ENCODE data around the gene TSR3.

GRCh38 chr16:1317479-1318267 is 34.0 kb downstream of the TSR3 start:
- no peak for TF ChIP-seq CTCF (IDR thresholded peaks at IDR 0.05 in 2 of 3, conservative IDR thresholded peaks at IDR 0.05 in 1 of 3; ENCODE audit: borderline replicate concordance in 1 of 3, insufficient read depth in 1 of 3, low read depth in 2 of 3, low read length in 2 of 3)
- no peak for TF ChIP-seq EZH2 (IDR thresholded peaks at IDR 0.05)
- TF ChIP-seq CEBPB (IDR thresholded peaks at IDR 0.05; ENCODE audit: low read depth) = no peak
- TF ChIP-seq EZH2phosphoT487 (IDR thresholded peaks at IDR 0.05; ENCODE audit: borderline replicate concordance) = no peak
- TF ChIP-seq REST (IDR thresholded peaks at IDR 0.05; ENCODE audit: low read depth) = no peak
- no peak for TF ChIP-seq POLR2AphosphoS5 (IDR thresholded peaks at IDR 0.05; ENCODE audit: low read depth, low read length)
- no peak for TF ChIP-seq ATF3 (IDR thresholded peaks at IDR 0.05)
- TF ChIP-seq POLR2A (IDR thresholded peaks at IDR 0.05; ENCODE audit: borderline replicate concordance, extremely low read depth, insufficient read depth, insufficient read length) = no peak
- no peak for TF ChIP-seq TCF7L2 (IDR thresholded peaks at IDR 0.05; ENCODE audit: borderline replicate concordance, extremely low read depth, insufficient read depth, insufficient read length)
- no peak for TF ChIP-seq EGR1 (IDR thresholded peaks at IDR 0.05; ENCODE audit: low read depth)
- no peak for TF ChIP-seq ZNF274 (IDR thresholded peaks at IDR 0.05; ENCODE audit: low read depth, low read length)
- TF ChIP-seq ZFX (IDR thresholded peaks at IDR 0.05) = no peak
